Ecto neural progenitor cell (in vitro differentiated cells): ENCODE data around the gene ZNF415.
"Not testable (repeated sequence)": the region's sequence is repeated elsewhere in the genome, so short reads cannot be mapped to it uniquely, and the experiment has no call there.

Experiments
- DNase-seq: peaks from one replicate; pipeline ENCODE4 v3.0.0-alpha.2; 2018; ENCODE audit warnings: low spot score

Gene ZNF415

GRCh38 chr19:53132141-53132991 is at the start of gene ZNF415:
Gene ZNF415, minus strand, starts transcription at chr19:53132910. Its CDS starts 10,234 bp downstream, at chr19:53122676.
- DNase-seq, result peak; percentile 88

DNA sequence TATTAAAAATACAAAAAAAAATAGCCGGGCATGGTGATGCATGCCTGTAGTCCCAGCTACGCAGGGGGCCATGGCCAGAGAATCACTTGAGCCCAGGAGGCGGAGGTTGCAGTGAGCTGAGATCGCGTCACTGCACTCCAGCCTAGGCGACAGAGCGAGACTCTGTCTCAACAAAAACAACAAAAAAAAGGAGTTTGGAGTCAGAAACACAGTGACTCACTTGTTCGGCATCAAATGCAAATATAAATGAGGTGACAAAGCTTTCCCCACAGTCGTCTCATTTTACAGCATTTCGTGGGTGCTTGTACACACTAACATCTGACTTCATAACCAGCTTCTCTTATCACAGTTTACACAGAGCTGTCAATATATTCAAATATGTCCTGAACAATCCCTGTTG is 49.5 kb upstream of the ZNF415 start:
- no peak for DNase-seq

DNA sequence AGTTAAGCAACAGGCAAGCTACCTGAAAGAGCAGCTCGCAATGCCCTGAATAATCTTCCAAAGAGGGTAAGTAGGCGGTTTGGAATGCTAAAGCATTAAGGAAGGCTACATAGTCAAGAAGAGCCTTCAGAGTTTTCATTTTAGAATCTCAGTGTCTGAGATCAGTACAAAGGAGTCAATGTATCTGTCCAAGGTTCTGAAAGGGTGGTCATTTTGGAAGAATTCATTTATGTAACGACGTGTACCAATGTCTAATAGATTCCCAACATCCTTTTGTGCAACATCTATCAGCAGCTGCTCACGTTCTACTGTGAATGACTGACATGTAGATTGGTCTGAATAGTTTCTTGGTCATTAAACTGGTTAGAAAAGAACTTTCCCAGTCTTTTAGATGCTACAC is 45.3 kb upstream of the ZNF415 start:
- DNase-seq, result no peak

- DNase-seq, result no peak
These were observed 40.2 kb upstream of the ZNF415 start for GRCh38 chr19:53172889-53173288.

DNA sequence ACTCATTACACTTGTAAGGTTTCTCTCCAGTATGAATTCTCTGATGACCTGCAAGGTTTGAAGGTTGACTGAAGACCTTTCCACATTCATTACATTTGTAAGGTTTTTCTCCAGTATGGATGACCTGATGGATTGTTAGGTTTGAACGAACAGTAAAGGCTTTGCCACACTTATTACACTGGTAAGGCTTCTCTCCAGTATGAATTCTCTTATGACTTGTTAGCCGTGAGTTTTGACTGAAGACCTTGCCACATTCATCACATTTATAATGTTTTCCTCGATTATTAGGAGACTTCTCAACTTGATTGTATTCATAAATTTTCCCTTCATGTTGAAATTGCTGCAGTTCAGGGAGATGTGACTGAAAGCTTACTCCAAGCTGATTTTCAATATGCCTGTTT is 33.0 kb upstream of the ZNF415 start:
- no peak for DNase-seq

- DNase-seq, result no peak
These were observed 28.4 kb upstream of the ZNF415 start for GRCh38 chr19:53161123-53161522.

DNA sequence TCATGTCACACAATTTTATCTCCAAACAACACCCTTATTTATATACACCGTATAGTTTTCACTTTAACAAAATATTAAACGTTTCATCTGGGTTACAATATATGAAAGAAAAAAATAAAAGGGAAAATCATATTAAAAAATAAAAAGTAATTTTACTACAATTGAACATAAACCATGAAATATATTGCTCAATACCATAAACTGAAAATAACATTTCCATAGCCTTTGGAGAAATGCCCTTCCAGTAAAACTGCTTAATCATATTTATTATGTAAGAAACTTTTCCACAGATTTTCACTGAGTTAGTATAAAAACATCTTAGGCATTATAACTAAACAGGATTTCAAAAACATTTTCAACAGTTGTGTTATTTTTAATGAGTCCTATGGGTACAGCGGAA is 27.6 kb upstream of the ZNF415 start:
- no peak for DNase-seq

GRCh38 chr19:53158119-53158656 is 25.5 kb upstream of the ZNF415 start:
- DNase-seq, result peak; percentile 66

DNA sequence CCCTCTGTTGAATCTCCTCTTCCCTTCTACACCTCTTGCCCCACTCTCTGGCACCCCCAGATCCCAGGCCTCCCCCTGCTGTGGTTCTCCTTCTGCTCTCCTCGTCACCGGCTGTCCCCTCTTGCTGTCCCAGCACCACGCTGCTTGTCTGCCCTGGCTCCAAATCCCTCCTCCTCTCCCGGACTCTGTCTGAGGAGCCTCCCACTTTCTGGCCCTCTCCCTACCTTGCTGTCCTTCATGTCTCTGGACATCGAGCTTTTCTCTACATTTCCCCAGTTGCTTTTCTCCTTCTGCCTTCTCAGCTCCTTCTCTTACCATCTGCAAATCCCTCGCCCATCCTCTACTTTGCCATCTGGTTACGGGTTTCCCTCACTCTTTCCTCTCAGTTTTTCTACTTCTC is 24.9 kb upstream of the ZNF415 start:
- peak; percentile 51 for DNase-seq

- DNase-seq, result no peak
These were observed 24.1 kb upstream of the ZNF415 start for GRCh38 chr19:53156850-53157249.

DNA sequence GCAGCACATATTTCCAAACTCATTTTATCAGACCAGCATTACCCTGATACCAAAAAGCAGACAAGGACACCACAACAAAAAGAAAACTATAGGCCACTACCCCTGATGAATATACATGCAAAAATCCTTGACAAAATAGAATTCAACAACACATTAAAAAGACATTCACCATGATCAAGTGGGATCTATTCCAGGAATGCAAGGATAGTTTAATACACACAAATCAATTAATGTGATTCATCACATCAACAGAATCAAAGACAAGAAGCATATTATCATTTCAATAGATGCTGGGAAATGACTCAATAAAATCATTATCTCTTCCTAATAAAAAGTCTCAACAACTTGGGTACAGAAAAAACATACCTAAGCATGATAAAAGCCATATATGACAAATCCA is 14.9 kb upstream of the ZNF415 start:
- no peak for DNase-seq

DNA sequence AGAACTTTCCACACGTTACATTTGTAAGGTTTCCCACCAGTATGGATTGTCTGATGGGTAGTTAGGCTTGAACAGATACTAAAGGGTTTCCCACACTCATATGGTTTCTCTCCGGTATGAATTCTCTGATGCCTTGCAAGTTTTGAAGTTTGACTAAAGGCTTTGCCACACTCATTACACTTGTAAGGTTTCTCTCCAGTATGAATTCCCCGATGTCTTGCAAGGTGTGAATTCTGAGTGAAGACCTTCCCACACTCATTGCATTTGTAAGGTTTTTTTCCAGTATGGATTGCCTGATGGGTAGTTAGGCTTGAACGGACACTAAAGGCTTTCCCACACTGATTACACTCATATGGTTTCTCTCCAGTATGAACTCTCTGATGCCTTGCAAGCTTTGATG is 7.6 kb upstream of the ZNF415 start:
- no peak for DNase-seq

DNA sequence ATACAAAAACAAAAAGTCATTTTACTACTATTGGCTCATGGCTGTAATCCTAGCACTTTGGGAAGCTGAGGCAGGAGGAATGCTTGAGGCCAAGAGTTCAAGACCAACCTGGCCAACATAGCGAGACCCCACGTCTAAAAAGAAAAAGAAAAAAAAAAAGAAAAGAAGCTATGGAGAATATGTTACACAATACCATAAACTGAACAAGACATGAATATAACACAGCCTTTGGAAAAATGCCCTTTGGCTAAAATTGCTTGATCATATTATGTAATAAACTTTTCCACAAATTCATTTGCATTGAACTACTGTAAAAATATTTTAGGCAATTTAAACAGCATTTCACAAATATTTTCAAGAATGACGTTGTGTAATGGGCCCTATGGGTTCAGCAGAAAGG is 3.7 kb upstream of the ZNF415 start:
- DNase-seq, result no peak

GRCh38 chr19:53131727-53132126 is 983 bp downstream of the ZNF415 start:
- DNase-seq, result no peak

- DNase-seq, result no peak
These were observed 1.6 kb downstream of the ZNF415 start for GRCh38 chr19:53131085-53131590.

- no peak for DNase-seq
These were observed 2.2 kb downstream of the ZNF415 start for GRCh38 chr19:53130506-53130905.

GRCh38 chr19:53126733-53127526 is 5.8 kb downstream of the ZNF415 start:
- not testable (repeated sequence) for DNase-seq

DNA sequence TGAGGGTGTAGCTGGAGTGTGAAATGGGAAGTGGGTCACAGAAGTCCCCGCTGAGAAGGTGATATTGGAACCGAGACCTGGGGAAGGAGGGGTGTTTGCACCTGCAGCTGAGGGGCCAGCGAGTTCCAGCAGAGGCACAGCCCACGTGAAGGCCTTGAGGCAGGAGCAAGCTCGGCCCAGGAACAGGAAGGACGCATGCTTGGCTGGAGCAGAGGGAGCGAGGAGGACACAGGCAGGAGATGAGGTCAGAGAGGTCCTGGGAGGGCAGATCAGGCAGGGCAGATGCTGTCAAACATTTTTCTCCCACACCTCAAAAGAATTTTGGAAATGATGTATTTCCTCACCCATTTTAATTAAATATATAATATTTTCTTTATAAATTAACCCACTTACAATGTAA is 9.3 kb downstream of the ZNF415 start:
- no peak for DNase-seq

DNA sequence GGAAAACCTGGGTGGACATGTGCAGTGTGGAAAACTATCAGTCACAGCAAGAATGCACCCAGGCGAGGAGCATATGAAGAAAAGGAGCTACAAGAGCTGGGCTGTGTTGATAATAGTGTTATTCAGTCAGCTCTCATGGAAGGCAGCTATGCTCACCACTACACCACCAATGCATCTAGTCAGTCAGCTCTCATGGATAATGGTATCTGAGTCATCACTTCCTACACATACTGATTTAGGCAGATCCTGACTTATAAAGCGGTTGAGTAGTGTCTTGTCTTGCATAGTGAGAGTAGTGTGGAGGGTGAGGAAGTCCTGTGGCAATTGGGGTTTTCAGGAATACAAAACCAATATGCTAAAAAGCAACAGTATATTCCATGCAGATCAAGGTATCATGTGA is 20.4 kb downstream of the ZNF415 start:
- no peak for DNase-seq

DNA sequence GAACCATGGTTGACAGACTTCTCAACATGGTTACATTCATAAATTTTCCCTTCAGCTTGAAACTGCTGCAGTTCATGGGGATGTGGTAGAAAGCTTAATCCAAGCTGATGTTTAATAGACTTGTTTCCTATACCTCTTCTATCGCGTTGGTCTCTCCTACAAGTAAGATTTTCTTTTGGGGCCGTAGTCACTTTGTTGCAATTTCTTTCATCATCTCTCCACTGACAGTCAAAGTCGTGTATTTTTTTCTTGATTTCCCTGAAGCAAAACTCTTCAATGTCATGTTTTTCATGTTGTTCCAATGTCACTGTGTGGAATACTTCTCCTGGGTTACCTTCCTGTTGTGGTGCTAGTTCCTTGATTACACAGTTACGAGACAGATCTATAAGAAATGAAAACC is 23.2 kb downstream of the ZNF415 start:
- DNase-seq, result no peak

GRCh38 chr19:53103234-53104203 is 29.2 kb downstream of the ZNF415 start, which contains the start of gene ZNF160:
Gene ZNF160, minus strand, starts transcription at chr19:53103422. Its CDS starts 17,146 bp downstream, at chr19:53086276.
- peak; percentile 98 for DNase-seq
